ENCODE data around the gene ABHD1.

Gene ABHD1

GRCh38 chr2:27138111-27138510 is 14.5 kb downstream of the ABHD1 start:
- DNase-seq = no peak

GRCh38 chr2:27139310-27139709 is 15.7 kb downstream of the ABHD1 start, which contains the start of gene PRR30:
PRR30 (minus strand) TSS chr2:27139410; CDS start chr2:27138329, 1,081 bp downstream.
- DNase-seq = no peak

- no peak for DNase-seq
Observed at GRCh38 chr2:27143285-27143684, 19.7 kb downstream of the ABHD1 start.

GRCh38 chr2:27145682-27146081 is 22.1 kb downstream of the ABHD1 start:
- DNase-seq = no peak

GRCh38 chr2:27147935-27148334 is 24.3 kb downstream of the ABHD1 start:
- no peak for DNase-seq

- no peak for DNase-seq
Observed at GRCh38 chr2:27148801-27149439, 25.3 kb downstream of the ABHD1 start, which contains the start of gene TCF23. TCF23 (plus strand) TSS chr2:27149004; CDS start chr2:27149134, 130 bp downstream.

- no peak for DNase-seq
Observed at GRCh38 chr2:27149570-27150405, 26.2 kb downstream of the ABHD1 start.

- no peak for DNase-seq
Observed at GRCh38 chr2:27150639-27151230, 27.1 kb downstream of the ABHD1 start.

GRCh38 chr2:27152102-27152795 is 28.6 kb downstream of the ABHD1 start:
- DNase-seq = no peak

GRCh38 chr2:27152796-27153464 is 29.3 kb downstream of the ABHD1 start:
- no peak for DNase-seq

GRCh38 chr2:27154488-27154887 is 30.9 kb downstream of the ABHD1 start:
- DNase-seq = no peak

- DNase-seq = no peak
Observed at GRCh38 chr2:27155069-27155520, 31.5 kb downstream of the ABHD1 start.

GRCh38 chr2:27158468-27158867 is 34.9 kb downstream of the ABHD1 start:
- DNase-seq = no peak

GRCh38 chr2:27159271-27159670 is 35.7 kb downstream of the ABHD1 start:
- no peak for DNase-seq

GRCh38 chr2:27160191-27160590 is 36.6 kb downstream of the ABHD1 start:
- no peak for DNase-seq

GRCh38 chr2:27162151-27163121 is 38.8 kb downstream of the ABHD1 start:
- no peak for DNase-seq

GRCh38 chr2:27164960-27165763 is 41.5 kb downstream of the ABHD1 start:
- DNase-seq = no peak

- DNase-seq = no peak
Observed at GRCh38 chr2:27170581-27171337, 47.1 kb downstream of the ABHD1 start.

GRCh38 chr2:27171351-27171848 is 47.8 kb downstream of the ABHD1 start:
- no peak for DNase-seq

Data from DMS 273 treated with DMSO at 0.1 percent for 48 hours (cell line).